ENCODE data around the gene DIPK1B.
A peak's percentile ranks its signal among the peaks of the same experiment; 100 is the strongest.
"Not testable (repeated sequence)": the region's sequence is repeated elsewhere in the genome, so short reads cannot be mapped to it uniquely, and the experiment has no call there.

DIPK1B gene

DNA sequence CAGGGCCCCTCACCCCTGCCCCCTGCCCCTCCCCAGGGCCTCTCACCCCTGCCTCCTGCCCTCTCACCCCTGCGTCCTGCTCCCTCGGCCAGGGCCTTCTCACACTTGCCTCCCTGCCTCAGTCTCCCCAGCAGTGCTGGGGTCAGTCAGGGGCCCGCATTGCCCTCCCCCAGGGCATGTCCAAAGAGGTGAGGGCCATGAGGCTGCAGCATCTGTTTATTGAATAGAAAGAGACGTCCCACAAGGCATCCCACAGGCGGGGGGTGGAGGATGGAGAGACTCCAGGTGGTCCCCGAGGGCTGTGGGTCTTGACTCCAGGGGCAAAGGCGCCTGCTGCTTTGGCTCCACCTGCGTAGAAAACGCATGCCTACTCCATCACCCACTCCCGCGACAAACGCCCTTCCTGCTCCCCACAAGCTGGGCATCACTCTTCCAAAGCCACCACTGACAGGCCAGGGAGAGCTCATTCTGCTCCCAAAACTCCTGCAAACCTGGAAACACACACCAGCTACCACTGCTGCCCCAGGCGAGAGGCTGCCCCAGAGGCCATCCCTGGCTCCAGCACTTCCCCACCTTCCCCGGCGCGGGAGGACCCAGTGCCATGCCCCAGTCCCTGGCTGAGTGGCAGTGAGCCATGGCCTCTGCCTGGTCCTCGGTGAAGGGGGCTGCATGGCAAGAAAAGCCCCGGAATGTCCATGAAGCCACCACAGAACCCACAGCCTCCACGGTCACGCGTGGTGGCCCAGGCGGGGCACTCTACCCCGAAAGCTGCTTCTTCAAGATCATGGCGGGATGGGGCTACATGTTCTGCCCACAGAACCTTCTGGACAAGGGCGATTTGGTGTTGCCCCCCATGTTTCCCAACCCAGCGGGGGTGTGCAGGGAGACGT, 47.3 kb downstream of the DIPK1B start:
- Histone ChIP-seq H3K23ac (ENCODE audit: low read length) (no peak overlapping the region), H3K79me1 (ENCODE audit: low read length) (no peaks in the 10 kb centered on the region), H3K27me3 (ENCODE audit: insufficient read depth, low read length, poor library complexity) (no peaks in the 10 kb centered on the region), H3K18ac (ENCODE audit: low read length) (no peak overlapping the region), H3K79me2 (ENCODE audit: control insufficient read depth, insufficient read depth, low read length) (no peaks in the 10 kb centered on the region), H3K4ac (ENCODE audit: low read depth, low read length) (no peak overlapping the region), H3K4me3 (ENCODE audit: low read length) (no peak overlapping the region), H4K8ac (ENCODE audit: low read depth, low read length) (no peak overlapping the region), H2BK15ac (replicated peaks; ENCODE audit: low read depth) (no peak overlapping the region), H3K4me1 (ENCODE audit: control insufficient read depth, low read depth, low read length) (no peaks in the 10 kb centered on the region), H2AK5ac (ENCODE audit: low read length) (no peak overlapping the region), H3K9ac (ENCODE audit: low read length) (no peak overlapping the region), H3K4me2 (ENCODE audit: low read length) (no peak overlapping the region), H2BK120ac (ENCODE audit: low read depth, low read length) (no peak overlapping the region), H4K5ac (ENCODE audit: low read length) (no peak overlapping the region), H3K27ac (ENCODE audit: low read depth, low read length) (no peak overlapping the region), H2BK5ac (ENCODE audit: low read length) (no peak overlapping the region), H3K56ac (ENCODE audit: low read length) (no peak overlapping the region), H3K36me3 (ENCODE audit: control insufficient read depth, insufficient read depth, low read length) (no peaks in the 10 kb centered on the region)
- no CpG with 5 or more reads among the region's 27 CpGs for whole genome bisulfite sequencing (ENCODE audit: extremely low coverage, insufficient coverage, low lambda C conversion rate)
- DNase-seq = no peak

DNA sequence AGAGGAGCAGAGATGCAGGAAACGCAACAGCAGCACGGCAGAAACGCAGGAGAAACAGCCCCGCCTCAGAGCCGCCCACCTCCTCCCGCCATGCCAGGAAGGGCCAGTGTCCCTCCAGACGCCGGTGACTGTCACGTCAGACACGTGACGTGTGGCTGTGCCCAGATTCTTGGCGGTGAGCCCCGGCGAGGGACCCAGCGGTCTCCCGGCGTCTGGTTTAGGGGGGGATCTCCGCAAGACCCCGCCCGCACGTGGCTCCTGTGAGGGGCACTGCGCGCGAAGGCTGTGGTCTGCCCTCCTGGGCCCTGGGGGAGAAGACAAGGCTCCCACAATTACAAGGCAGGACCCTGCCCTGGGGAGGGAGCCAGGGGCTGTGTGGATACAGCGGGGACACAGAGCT, 48.1 kb downstream of the DIPK1B start:
- Histone ChIP-seq H3K27me3 (ENCODE audit: insufficient read depth, low read length, poor library complexity) (no peaks in the 10 kb centered on the region), H3K79me2 (ENCODE audit: control insufficient read depth, insufficient read depth, low read length) (no peaks in the 10 kb centered on the region), H3K4me1 (ENCODE audit: control insufficient read depth, low read depth, low read length) (no peaks in the 10 kb centered on the region), H3K79me1 (ENCODE audit: low read length) (no peaks in the 10 kb centered on the region), H2BK15ac (replicated peaks; ENCODE audit: low read depth) (no peak overlapping the region), H3K56ac (ENCODE audit: low read length) (peak overlapping the region; percentile 15), H2AK5ac (ENCODE audit: low read length) (no peak overlapping the region), H3K18ac (ENCODE audit: low read length) (no peak overlapping the region), H3K4me3 (ENCODE audit: low read length) (no peak overlapping the region), H4K5ac (ENCODE audit: low read length) (no peak overlapping the region), H2BK5ac (ENCODE audit: low read length) (no peak overlapping the region), H3K27ac (ENCODE audit: low read depth, low read length) (no peak overlapping the region), H3K36me3 (ENCODE audit: control insufficient read depth, insufficient read depth, low read length) (no peaks in the 10 kb centered on the region), H4K8ac (ENCODE audit: low read depth, low read length) (no peak overlapping the region), H3K23ac (ENCODE audit: low read length) (no peak overlapping the region), H3K9ac (ENCODE audit: low read length) (no peak overlapping the region), H3K4ac (ENCODE audit: low read depth, low read length) (no peak overlapping the region), H2BK120ac (ENCODE audit: low read depth, low read length) (no peak overlapping the region), H3K4me2 (ENCODE audit: low read length) (no peak overlapping the region)
- no peak for DNase-seq
- WGBS (ENCODE audit: extremely low coverage, insufficient coverage, low lambda C conversion rate) = no CpG with 5 or more reads among the region's 25 CpGs

DNA sequence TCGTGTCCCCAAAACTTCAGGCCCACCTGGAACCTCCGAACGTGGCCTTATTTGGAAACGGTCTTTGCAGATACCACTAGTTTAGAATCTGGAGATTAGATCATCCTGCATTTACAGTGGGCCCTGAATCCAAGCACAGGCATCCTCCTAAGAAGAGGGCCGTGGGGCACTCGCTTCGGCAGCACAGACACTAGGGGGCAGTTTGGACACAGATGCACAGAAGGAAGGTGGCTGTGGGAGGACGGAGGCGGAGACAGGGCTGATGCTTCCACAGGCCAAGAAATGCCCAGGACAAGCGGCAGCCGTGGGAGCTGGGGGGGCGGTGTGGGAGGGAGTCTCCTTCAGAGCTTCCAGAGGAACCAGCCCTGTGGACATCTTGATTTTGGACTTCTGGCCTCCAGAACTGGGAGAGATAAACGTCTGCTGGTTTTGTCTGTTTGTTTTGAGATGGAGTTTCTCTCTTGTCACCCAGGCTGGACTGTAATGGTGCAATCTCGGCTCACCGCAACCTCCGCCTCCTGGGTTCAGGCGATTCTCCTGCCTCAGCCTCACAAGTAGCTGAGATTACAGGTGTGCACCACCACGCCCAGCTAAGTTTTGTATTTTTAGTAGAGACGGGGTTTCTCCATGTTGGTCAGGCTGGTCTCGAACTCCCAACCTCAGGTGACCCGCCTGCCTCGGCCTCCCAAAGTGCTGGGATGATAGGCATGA, 48.6 kb downstream of the DIPK1B start:
- H3K27ac ChIP-seq (ENCODE audit: low read depth, low read length); H3K4ac ChIP-seq (ENCODE audit: low read depth, low read length); H2BK15ac ChIP-seq (replicated peaks; ENCODE audit: low read depth); H3K56ac ChIP-seq (ENCODE audit: low read length); H3K79me2 ChIP-seq (ENCODE audit: control insufficient read depth, insufficient read depth, low read length); H3K4me2 ChIP-seq (ENCODE audit: low read length); H4K8ac ChIP-seq (ENCODE audit: low read depth, low read length); H3K79me1 ChIP-seq (ENCODE audit: low read length); H2BK120ac ChIP-seq (ENCODE audit: low read depth, low read length); H2AK5ac ChIP-seq (ENCODE audit: low read length); H3K27me3 ChIP-seq (ENCODE audit: insufficient read depth, low read length, poor library complexity); H3K36me3 ChIP-seq (ENCODE audit: control insufficient read depth, insufficient read depth, low read length); H3K4me3 ChIP-seq (ENCODE audit: low read length); H3K23ac ChIP-seq (ENCODE audit: low read length); H3K4me1 ChIP-seq (ENCODE audit: control insufficient read depth, low read depth, low read length); H3K9ac ChIP-seq (ENCODE audit: low read length); H3K18ac ChIP-seq (ENCODE audit: low read length); H2BK5ac ChIP-seq (ENCODE audit: low read length); H4K5ac ChIP-seq (ENCODE audit: low read length): not testable (repeated sequence)
- no CpG with 5 or more reads among the region's 22 CpGs for WGBS (ENCODE audit: extremely low coverage, insufficient coverage, low lambda C conversion rate)
- peak; percentile 78 for DNase-seq

DNA sequence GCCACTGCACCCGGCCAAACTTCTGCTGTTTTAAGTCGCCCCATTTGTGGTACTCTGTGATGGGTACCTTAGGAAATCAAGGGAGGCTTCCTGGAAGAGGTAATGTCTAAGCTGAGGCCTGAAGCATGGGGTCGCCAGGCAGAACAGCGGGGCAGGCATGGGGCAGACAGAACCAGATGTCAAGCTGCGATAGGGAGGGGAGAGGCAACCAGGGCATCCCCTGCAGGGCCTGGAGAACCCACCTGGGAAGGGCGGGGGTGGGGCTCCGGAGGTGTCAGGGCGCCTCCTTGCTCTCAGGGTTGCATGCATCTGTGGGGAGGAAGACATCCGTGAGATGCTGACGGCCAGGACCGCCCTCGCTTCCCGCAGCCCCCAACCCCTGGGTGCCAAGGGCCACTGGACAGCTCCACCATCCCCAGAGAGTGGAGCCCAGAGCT, 49.2 kb downstream of the DIPK1B start:
- no peak overlapping the region for H3K23ac ChIP-seq (ENCODE audit: low read length)
- no peak for DNase-seq
- no peak overlapping the region for H4K8ac ChIP-seq (ENCODE audit: low read depth, low read length)
- H3K9ac ChIP-seq (ENCODE audit: low read length) = no peak overlapping the region
- no peaks in the 10 kb centered on the region for H3K27me3 ChIP-seq (ENCODE audit: insufficient read depth, low read length, poor library complexity)
- H4K5ac ChIP-seq (ENCODE audit: low read length) = no peak overlapping the region
- WGBS (ENCODE audit: extremely low coverage, insufficient coverage, low lambda C conversion rate) = no CpG with 5 or more reads among the region's 13 CpGs
- no peak overlapping the region for H2BK120ac ChIP-seq (ENCODE audit: low read depth, low read length)
- no peak overlapping the region for H3K4me3 ChIP-seq (ENCODE audit: low read length)
- H2AK5ac ChIP-seq (ENCODE audit: low read length) = no peak overlapping the region
- H3K4ac ChIP-seq (ENCODE audit: low read depth, low read length) = no peak overlapping the region
- H3K18ac ChIP-seq (ENCODE audit: low read length) = no peak overlapping the region
- no peak overlapping the region for H3K56ac ChIP-seq (ENCODE audit: low read length)
- no peak overlapping the region for H2BK5ac ChIP-seq (ENCODE audit: low read length)
- no peak overlapping the region for H2BK15ac ChIP-seq (replicated peaks; ENCODE audit: low read depth)
- no peaks in the 10 kb centered on the region for H3K4me1 ChIP-seq (ENCODE audit: control insufficient read depth, low read depth, low read length)
- no peaks in the 10 kb centered on the region for H3K79me2 ChIP-seq (ENCODE audit: control insufficient read depth, insufficient read depth, low read length)
- H3K4me2 ChIP-seq (ENCODE audit: low read length) = no peak overlapping the region
- no peaks in the 10 kb centered on the region for H3K36me3 ChIP-seq (ENCODE audit: control insufficient read depth, insufficient read depth, low read length)
- H3K79me1 ChIP-seq (ENCODE audit: low read length) = no peaks in the 10 kb centered on the region
- no peak overlapping the region for H3K27ac ChIP-seq (ENCODE audit: low read depth, low read length)

DNA sequence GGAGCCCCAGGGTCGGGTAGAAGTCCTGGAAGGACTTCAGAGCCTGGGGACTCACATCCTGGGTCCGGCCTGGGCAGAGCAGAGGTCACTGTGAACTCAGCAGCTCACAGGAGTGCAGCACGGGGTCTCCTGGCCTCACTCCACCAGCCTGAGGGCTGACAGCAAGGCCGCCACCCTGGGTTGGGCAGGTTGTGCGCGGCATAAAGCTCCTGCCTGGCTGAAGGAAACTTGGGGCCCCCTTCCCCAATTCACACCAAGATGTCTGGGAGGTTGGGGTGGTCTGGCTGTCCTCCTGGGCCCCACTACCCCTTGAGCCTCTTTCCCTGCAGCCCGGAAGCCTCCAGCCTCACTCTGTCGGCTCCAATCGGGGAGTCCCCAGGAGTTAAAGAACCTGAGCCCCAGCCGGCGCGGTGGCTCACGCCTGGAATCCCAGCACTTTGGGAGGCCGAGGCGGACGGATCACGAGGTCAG, 49.9 kb downstream of the DIPK1B start:
- no peaks in the 10 kb centered on the region for H3K4me1 ChIP-seq (ENCODE audit: control insufficient read depth, low read depth, low read length)
- no peaks in the 10 kb centered on the region for H3K27me3 ChIP-seq (ENCODE audit: insufficient read depth, low read length, poor library complexity)
- no peak overlapping the region for H3K27ac ChIP-seq (ENCODE audit: low read depth, low read length)

More for the DNA sequence above, 49.9 kb downstream of the DIPK1B start:
- H2BK15ac ChIP-seq (replicated peaks; ENCODE audit: low read depth) = no peak overlapping the region
- H4K8ac ChIP-seq (ENCODE audit: low read depth, low read length) = no peak overlapping the region
- H2BK5ac ChIP-seq (ENCODE audit: low read length) = no peak overlapping the region
- no peak overlapping the region for H3K4me2 ChIP-seq (ENCODE audit: low read length)
- no peak overlapping the region for H2AK5ac ChIP-seq (ENCODE audit: low read length)
- H3K4ac ChIP-seq (ENCODE audit: low read depth, low read length) = no peak overlapping the region
- no peak for DNase-seq
- H3K56ac ChIP-seq (ENCODE audit: low read length) = no peak overlapping the region
- no peak overlapping the region for H4K5ac ChIP-seq (ENCODE audit: low read length)
- no peaks in the 10 kb centered on the region for H3K79me2 ChIP-seq (ENCODE audit: control insufficient read depth, insufficient read depth, low read length)
- H3K9ac ChIP-seq (ENCODE audit: low read length) = no peak overlapping the region
- H2BK120ac ChIP-seq (ENCODE audit: low read depth, low read length) = no peak overlapping the region
- H3K23ac ChIP-seq (ENCODE audit: low read length) = no peak overlapping the region
- WGBS (ENCODE audit: extremely low coverage, insufficient coverage, low lambda C conversion rate) = no CpG with 5 or more reads among the region's 17 CpGs
- H3K4me3 ChIP-seq (ENCODE audit: low read length) = no peak overlapping the region
- no peaks in the 10 kb centered on the region for H3K79me1 ChIP-seq (ENCODE audit: low read length)
- H3K18ac ChIP-seq (ENCODE audit: low read length) = no peak overlapping the region
- H3K36me3 ChIP-seq (ENCODE audit: control insufficient read depth, insufficient read depth, low read length) = no peaks in the 10 kb centered on the region

Measured in mesendoderm (in vitro differentiated cells).